Lung (tissue), 12 donors: Measurements from ENCODE around the gene DDX60. TPM values are rescaled to one million over a fixed set of nuclear protein-coding genes. Genes with fewer than 3 reads are reported as not detected.

ENCODE experiments used
- ATAC-seq: fragments of 200-7000 bp; cut with Tn5 transposase; one replicate; pipeline ENCODE4 v1.9.1; 2020; ENCODE audit warnings: moderate number of reproducible peaks; ENCODE audit not compliant: insufficient read depth, low FRiP score
- DNase-seq, 3 donors: peaks; one replicate each; pipeline ENCODE4 v3.0.0-alpha.2; 2013 to 2017
- H3K27ac ChIP-seq, 2 donors: one replicate each; pipeline ENCODE4 v1.5.1; 2013; ENCODE audit warnings: mild to moderate bottlenecking in 2 of 2, moderate library complexity in 2 of 2, control low read depth in 1 of 2, inconsistent platforms in 1 of 2, low read depth in 1 of 2, low read length in 1 of 2
- H3K27me3 ChIP-seq, 3 donors: one replicate each; pipeline ENCODE4 v1.5.1; 2013; ENCODE audit warnings: low read length in 2 of 3; ENCODE audit not compliant: control insufficient read depth in 3 of 3, insufficient read depth in 3 of 3
- H3K36me3 ChIP-seq, 4 donors: one replicate each; pipeline ENCODE4 v1.5.1; 2013; ENCODE audit warnings: low read length in 4 of 4, mild to moderate bottlenecking in 1 of 4, moderate library complexity in 1 of 4; ENCODE audit not compliant: control insufficient read depth in 4 of 4, insufficient read depth in 4 of 4
- H3K4me1 ChIP-seq, 5 donors: one replicate each; pipeline ENCODE4 v1.5.1; 2013; ENCODE audit warnings: low read length in 5 of 5, mild to moderate bottlenecking in 2 of 5, moderate library complexity in 1 of 5; ENCODE audit not compliant: control insufficient read depth in 5 of 5, insufficient read depth in 5 of 5
- H3K4me3 ChIP-seq: one replicate; pipeline ENCODE4 v1.5.1; 2013; ENCODE audit warnings: mild to moderate bottlenecking, control low read depth, moderate library complexity
- H3K9ac ChIP-seq, 2 donors: one replicate each; pipeline ENCODE4 v1.5.1; 2013; ENCODE audit warnings: low read length in 2 of 2, control low read depth in 1 of 2; ENCODE audit not compliant: insufficient read depth in 1 of 2
- H3K9me3 ChIP-seq, 4 donors: one replicate each; pipeline ENCODE4 v1.5.1; 2013; ENCODE audit warnings: low read length in 3 of 4, mild to moderate bottlenecking in 1 of 4, moderate library complexity in 1 of 4; ENCODE audit not compliant: control insufficient read depth in 4 of 4, insufficient read depth in 3 of 4
- WGBS, 2 donors: extraction: QIAGEN DNeasy Blood & Tissue Kit; methylation state at CpG; one replicate each; pipeline ENCODE4 v1.1.7; 2013; 5-methylcytosine and 5-hydroxymethylcytosine counted together
- polyA plus RNA-seq, 2 donors: library from polyadenylated mRNA; stranded (reverse); fragments of 200-250 nt; gene quantifications; one replicate each; pipeline ENCODE4 v1.2.1, GENCODE V29; 2013
- total RNA-seq, 2 donors: library from RNA; depleted of rRNA in 1 of 2; stranded (reverse); fragments of >200 nt in 1 of 2; gene quantifications; one replicate each; pipeline ENCODE4 v1.2.1, GENCODE V29; 2014 to 2021
- TF ChIP-seq, protein P1 (sequence below): IDR thresholded peaks from 2 replicates; pipeline ENCODE4 v1.5.1; 2012; ENCODE audit warnings: mild to moderate bottlenecking; ENCODE audit errors: control extremely low read depth, extremely low read depth
- donor health status: control.
- donor health status: control.
- donor health status: Bipolar disorder and iron deficiency.
- donor health status: healthy.
- donor health status: DM: yes; HTN: yes; CAD: no.

Gene DDX60
- total and polyA plus RNA-seq, 4 donors: 2.6 to 47.0 (median 14.6) TPM

DNA sequence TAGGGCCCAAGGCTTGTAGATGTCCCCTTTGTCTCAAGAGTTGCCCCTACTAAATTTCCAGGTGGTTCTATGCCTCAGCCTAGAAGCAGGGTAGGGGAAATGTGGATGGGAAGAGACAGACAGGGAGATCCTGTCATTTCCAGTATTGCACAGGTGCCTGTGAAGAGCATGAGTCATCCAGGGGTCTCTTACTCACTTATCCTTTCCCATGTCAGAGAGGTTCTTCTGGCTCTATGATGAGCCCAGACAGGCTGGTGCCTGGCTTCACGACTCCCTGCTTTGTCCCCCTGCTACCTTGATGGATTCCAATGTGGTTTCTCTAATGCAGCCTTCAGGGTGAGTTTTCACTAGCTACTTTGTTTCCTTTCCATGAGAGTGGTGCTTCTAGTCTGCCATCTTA lies 35.2 kb upstream of the DDX60 start:
- WGBS, 2 donors: 92 to 95% methylated on average over 1 of the region's 1 CpG
- H3K4me3 ChIP-seq: no peak overlapping the region
- DNase-seq (no peak), ATAC-seq (no peak)
- peaks cover 0 to 11% (median 0%) of the 10 kb centered on the region in 4 donors for H3K9me3 ChIP-seq
- TF ChIP-seq, protein P1, sequence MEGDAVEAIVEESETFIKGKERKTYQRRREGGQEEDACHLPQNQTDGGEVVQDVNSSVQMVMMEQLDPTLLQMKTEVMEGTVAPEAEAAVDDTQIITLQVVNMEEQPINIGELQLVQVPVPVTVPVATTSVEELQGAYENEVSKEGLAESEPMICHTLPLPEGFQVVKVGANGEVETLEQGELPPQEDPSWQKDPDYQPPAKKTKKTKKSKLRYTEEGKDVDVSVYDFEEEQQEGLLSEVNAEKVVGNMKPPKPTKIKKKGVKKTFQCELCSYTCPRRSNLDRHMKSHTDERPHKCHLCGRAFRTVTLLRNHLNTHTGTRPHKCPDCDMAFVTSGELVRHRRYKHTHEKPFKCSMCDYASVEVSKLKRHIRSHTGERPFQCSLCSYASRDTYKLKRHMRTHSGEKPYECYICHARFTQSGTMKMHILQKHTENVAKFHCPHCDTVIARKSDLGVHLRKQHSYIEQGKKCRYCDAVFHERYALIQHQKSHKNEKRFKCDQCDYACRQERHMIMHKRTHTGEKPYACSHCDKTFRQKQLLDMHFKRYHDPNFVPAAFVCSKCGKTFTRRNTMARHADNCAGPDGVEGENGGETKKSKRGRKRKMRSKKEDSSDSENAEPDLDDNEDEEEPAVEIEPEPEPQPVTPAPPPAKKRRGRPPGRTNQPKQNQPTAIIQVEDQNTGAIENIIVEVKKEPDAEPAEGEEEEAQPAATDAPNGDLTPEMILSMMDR: no peak
- no peak overlapping the region for H3K9ac ChIP-seq
- H3K4me1 ChIP-seq: peaks cover 0 to 4% (median 0%) of the 10 kb centered on the region in 5 donors
- H3K36me3 ChIP-seq: peaks cover 0 to 9% (median 2%) of the 10 kb centered on the region in 4 donors
- no peak overlapping the region for H3K27ac ChIP-seq
- H3K27me3 ChIP-seq: no peaks in the 10 kb centered on the region

DNA sequence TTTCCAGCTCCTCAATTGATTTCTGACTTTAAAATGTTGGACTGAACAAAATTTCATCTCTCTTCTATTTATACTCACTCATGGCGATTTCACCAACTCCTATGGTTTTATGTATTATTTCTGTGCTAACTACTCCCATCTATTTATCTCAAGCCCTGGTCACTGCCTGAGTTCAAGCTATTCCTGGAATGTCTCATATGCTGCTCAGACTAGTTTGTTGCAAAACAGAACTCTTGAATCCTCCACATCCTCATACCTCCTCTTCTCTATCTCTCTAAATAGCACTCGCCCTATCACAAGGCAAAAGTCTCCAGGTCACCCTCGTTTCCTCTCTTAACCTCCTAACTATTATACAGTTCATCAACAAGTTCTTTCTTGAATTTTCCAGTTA lies 19.0 kb upstream of the DDX60 start:
- WGBS, 2 donors: 77 to 79% methylated on average over 3 of the region's 3 CpGs
- no peak for ATAC-seq
- no peaks in the 10 kb centered on the region for H3K36me3 ChIP-seq
- H3K27ac ChIP-seq: no peak overlapping the region
- H3K9ac ChIP-seq: no peak overlapping the region
- H3K4me3 ChIP-seq: no peak overlapping the region
- peaks cover 0 to 4% (median 0%) of the 10 kb centered on the region in 5 donors for H3K4me1 ChIP-seq
- TF ChIP-seq, protein P1: no peak
- DNase-seq: no peak
- no peaks in the 10 kb centered on the region for H3K27me3 ChIP-seq
- H3K9me3 ChIP-seq: no peaks in the 10 kb centered on the region

DNA sequence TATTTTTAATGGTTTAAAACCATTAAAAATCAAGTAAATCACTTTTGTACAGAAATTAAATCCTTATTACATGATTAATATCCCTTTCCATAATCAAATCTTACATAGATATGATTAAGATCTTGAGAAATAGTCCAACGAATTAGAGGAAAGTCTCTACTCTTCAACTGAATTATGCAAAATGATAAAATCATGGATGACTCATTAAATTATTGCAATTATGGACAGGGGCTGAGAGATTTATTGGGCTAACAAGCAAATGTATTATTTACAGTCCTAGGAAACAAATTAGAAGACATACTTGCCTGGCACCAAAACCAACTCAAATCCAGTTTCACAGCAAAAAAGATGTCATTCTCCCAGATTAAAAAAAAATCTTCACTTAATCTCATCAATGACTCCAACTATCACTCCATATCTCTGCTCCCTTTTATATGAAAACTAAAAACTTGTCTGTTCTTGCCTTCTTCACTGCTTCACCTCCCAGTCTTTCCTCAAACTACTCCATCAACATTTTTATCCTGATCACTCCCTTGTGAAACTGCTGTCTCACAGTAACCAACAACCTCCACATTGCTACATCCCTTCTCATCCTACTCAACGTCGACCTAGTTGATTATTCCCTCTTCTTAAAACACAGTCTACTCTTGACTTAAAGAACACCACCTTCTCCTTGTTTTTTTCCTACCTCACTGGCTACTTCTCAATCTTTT lies 18.4 kb upstream of the DDX60 start:
- ATAC-seq (no peak), DNase-seq (no peak)
- Histone ChIP-seq H3K27ac (no peak overlapping the region), H3K27me3 (no peaks in the 10 kb centered on the region), H3K4me3 (no peak overlapping the region), H3K9ac (no peak overlapping the region), H3K4me1 (peaks cover 0 to 4% (median 0%) of the 10 kb centered on the region in 5 donors), H3K9me3 (peaks cover 0 to 2% (median 0%) of the 10 kb centered on the region in 4 donors), H3K36me3 (no peaks in the 10 kb centered on the region)
- 79 to 81% methylated on average over 3 of the region's 3 CpGs for WGBS, 2 donors
- TF ChIP-seq, protein P1: no peak
